ENCODE measurements around the gene ADAMTS18.
"Not testable (repeated sequence)": the region's sequence is repeated elsewhere in the genome, so short reads cannot be mapped to it uniquely, and the experiment has no call there.

The ADAMTS18 gene

GRCh38 chr16:77434530-77435271 is at the start of gene ADAMTS18:
Gene ADAMTS18 (minus strand): TSS chr16:77435034. CDS start chr16:77434695, 339 bp downstream.
- DNase-seq: no peak

DNA sequence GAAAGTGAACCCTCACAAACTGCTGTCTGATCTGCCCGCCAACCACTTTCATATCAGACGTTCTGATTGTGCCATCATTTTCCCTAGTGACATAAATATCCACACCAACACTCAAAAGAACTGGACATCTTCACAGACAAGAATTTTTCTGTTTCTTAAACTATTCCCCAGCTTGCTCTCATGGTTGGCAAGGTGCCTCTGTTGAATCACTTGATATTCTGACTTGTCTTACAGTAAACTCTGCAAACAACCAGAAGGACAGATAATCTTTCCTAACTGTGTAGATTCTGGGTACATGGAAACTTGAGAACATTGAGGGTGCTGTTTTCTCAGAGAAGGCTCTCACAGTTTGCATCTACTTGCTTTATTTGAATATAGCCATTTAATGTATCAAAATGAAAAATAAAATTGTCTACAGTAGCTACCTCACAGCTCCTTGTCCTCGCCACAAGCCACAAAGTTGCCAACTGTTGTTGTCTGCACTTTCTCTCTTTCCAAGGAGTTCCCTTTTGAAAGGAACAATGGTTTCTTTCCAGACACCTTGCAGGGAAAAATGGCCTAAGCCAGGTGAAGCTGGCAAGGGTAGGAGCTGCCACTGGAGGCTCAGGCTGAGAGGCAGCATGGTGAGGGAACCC is 46.0 kb upstream of the ADAMTS18 start:
- no peak for DNase-seq

- DNase-seq: no peak
Observed at GRCh38 chr16:77472262-77472661, 37.4 kb upstream of the ADAMTS18 start.

GRCh38 chr16:77470851-77471250 is 36.0 kb upstream of the ADAMTS18 start:
- no peak for DNase-seq

- no peak for DNase-seq
Observed at GRCh38 chr16:77469634-77470033, 34.8 kb upstream of the ADAMTS18 start.

- DNase-seq: no peak
Observed at GRCh38 chr16:77468831-77469230, 34.0 kb upstream of the ADAMTS18 start.

DNA sequence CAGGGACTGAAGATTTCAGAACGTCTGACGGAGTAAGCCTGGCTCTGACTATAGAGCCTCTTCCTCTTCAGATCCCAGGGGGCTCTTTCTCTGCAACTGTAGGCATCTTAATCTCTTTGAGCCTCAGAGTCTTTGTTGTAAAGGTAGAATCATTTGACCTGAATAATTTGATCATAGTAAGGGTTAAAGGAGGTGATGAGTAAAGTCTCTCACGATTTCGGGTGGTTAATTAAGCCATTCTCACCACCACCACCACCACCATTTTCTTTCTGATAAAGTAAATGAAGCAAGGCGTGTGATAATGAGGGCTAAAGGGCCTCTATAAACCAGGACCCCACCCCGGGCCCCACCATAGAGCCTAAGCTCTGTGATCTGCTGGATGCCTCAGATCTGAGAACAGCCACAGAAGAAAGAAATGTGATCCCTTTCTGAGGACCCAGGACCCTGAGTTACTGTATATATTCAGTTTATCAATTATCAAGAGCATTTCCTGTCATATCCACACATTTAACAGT is 33.0 kb upstream of the ADAMTS18 start:
- DNase-seq: no peak

- not testable (repeated sequence) for DNase-seq
Observed at GRCh38 chr16:77463659-77464058, 28.8 kb upstream of the ADAMTS18 start.

DNA sequence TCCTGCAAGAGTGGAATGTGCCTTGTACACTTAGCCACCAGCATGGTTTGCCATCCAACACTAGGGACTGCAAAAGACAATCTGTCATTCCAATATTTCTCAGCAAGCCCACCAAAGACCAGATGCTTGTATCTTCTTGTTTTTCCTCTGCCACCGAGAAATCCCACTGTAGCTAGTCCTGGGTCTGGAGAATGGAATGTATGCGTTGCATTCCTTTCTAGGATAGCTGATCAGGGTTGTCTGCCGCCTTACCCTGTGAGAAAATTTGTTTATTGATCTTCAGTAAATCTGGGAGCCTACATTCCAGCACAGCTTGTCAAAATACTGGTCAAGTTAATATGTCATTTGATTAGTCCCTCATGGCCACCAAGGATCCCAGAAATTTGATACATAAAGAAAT is 28.1 kb upstream of the ADAMTS18 start:
- no peak for DNase-seq

DNA sequence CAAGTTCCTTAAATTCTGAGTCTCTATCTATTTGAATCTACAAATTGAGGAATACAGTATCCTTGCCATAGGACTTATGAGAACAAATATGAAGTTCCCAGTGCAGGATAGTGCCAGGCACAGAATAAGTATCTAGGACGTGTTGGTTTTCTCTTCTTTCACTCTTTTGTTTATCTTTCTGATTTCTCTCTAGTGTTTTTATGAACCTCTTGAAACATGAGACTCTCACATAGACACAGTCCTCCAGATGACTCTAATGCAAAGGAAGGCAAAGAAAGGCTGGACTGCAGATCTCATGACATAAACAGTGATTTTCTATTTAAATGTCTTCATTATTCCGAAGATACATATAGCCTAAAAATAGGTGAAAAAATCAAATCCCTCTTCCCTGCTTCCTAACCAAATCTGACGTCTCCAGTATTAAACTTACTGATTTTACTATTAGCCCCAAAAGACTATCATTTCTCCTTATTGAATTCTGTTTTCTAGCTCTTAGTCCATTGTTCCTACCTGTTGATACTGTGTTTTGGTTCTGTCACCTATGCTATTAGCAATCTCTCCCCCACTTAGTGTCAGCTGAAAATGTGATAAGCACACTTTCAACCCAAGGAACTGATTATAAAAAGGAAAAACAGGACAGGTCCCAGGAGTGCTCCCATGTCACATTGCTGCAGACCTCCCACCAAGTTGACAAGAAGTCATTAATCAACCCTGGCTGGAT is 24.9 kb upstream of the ADAMTS18 start:
- DNase-seq: no peak

- DNase-seq: no peak
Observed at GRCh38 chr16:77457046-77457445, 22.2 kb upstream of the ADAMTS18 start.

DNA sequence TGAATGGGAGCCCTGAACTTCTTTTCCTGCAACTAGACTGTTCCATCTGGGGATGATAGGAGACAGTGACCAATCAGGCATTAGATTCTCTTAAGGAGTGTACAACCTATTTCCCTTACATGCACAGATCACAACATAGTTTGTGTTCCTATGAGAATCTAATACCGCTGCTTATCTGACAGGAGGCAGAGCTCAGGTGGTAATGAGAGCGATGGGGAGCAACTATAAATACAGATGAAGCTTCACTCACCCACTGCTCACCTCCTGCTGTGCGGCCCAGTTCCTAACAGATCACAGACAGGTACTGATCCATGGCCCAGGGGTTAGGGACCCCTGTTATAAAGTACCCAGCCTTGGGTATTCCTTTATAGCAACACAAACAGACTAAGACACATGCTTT is 17.4 kb upstream of the ADAMTS18 start:
- DNase-seq: no peak

DNA sequence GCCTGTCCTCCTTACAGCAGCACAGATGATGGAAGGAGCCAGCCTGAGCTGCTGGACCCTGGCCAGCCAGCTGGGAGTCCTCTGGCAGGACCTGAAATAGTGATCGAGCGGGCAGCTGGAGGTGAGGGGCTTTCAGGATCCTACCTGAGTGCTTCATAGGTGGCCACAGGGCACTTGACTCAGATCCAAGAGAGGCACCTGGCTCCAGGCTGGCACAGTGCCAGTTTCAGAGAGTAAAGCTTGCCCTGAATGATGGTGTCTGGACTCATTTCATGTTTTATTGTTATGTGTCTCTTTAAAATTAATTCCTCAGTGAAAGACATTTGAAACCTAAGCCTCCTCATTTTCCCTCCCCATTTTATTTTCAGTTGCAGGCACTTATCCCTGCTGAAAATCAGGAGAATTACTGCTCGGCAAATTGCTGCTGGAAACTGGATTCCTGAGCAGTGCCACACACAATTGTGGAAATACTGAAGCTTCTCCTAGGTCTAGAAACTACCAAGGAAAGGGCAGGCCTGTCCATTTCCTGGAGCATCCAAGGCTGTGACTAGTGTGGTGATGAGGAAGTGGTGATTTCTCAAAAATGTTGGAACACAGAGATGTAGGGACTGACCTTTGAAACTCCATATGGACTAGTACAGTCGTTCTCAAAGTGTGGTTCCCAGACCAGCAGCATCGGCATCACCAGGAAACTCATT is 16.1 kb upstream of the ADAMTS18 start:
- DNase-seq: no peak

GRCh38 chr16:77449208-77449607 is 14.4 kb upstream of the ADAMTS18 start:
- no peak for DNase-seq

- DNase-seq: no peak
Observed at GRCh38 chr16:77445324-77445723, 10.5 kb upstream of the ADAMTS18 start.

GRCh38 chr16:77444147-77444460 is 9.3 kb upstream of the ADAMTS18 start:
- no peak for DNase-seq

- no peak for DNase-seq
Observed at GRCh38 chr16:77443357-77444146, 8.7 kb upstream of the ADAMTS18 start.

- no peak for DNase-seq
Observed at GRCh38 chr16:77442078-77442477, 7.2 kb upstream of the ADAMTS18 start.

DNA sequence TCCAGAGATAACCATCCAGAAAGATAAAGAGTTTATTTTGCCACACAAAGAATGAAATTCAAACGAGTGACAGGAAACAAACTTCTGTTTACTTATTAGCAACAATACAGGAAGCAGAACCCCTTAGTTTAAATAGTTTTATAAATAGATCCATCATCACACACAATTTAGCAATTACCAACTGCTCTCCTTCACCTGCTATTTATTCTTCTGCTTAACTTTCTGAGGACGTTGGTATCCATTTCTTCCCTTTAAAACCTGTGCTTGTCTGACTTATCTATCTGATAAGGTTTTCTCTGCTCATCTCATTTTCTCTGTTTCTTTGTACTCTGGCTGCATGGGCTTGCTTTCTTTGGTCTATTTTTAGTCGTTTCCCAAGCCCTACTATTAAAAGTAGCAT is 4.3 kb upstream of the ADAMTS18 start:
- DNase-seq: no peak

GRCh38 chr16:77437859-77438258 is 3.0 kb upstream of the ADAMTS18 start:
- no peak for DNase-seq

- no peak for DNase-seq
Observed at GRCh38 chr16:77435272-77435820, 512 bp upstream of the ADAMTS18 start.

DNA sequence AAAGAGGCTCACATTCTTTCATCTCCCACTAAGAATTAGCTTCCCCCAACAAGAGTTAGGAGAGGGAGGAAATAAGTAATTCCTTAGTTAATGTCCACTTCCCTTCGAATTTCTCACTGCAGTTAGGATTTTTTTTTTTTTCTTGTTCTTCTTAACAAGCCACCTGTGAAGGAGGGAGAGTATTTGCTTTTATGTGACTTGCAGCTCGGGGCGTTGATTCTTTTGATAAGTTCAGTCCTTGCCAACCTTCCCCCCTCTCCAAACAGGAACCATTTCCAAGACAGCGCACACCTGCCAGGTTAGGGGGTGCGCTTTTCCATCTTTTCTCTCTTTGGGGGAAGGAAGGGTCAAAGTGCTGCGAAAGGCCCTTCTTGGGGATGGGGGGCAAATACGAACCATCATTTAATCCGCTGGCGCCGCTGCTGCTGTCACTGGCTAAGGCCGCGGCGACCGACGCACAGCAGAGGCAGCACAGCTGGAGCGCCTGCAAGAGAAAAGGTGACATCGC is 758 bp downstream of the ADAMTS18 start:
- peak in 1 of 2 donors; percentile 8 for DNase-seq

All from stimulated activated CD4-positive, alpha-beta T cell treated with anti-CD3 and anti-CD28 coated beads, Interleukin-2, amount 100 ng/mL, for 24 hours (primary cell).